Body of pancreas (tissue), 4 donors: ENCODE measurements around the gene COL6A2.
"Not testable (repeated sequence)": the region's sequence is repeated elsewhere in the genome, so short reads cannot be mapped to it uniquely, and the experiment has no call there.

Experiments used
- CTCF ChIP-seq, 7 experiments: fragments of 450-650 bp in 4 of 7; fragments of 200-600 bp in 3 of 7; sonication (generic) in 3 of 7; IDR thresholded peaks; one replicate each; pipeline ENCODE4 v1.5.1; 2016 to 2019; ENCODE audit warnings: antibody characterized with exemption in 7 of 7
- POLR2A ChIP-seq, 3 donors: fragments of 450-650 bp; IDR thresholded peaks; one replicate each; pipeline ENCODE4 v1.6.1; 2016; ENCODE audit warnings: antibody characterized with exemption in 3 of 3, mild to moderate bottlenecking in 2 of 3

- not testable (repeated sequence) for TF ChIP-seq POLR2A, CTCF (IDR thresholded peaks at IDR 0.05)
Measured at GRCh38 chr21:46059711-46060455, 38.0 kb upstream of the COL6A2 start.
